Body of pancreas (tissue), 4 donors: ENCODE data around the gene SLC25A21. TPM values are rescaled to one million over a fixed set of nuclear protein-coding genes. Genes with fewer than 3 reads are reported as not detected.
"Not testable (repeated sequence)": the region's sequence is repeated elsewhere in the genome, so short reads cannot be mapped to it uniquely, and the experiment has no call there.

Experiments
- ATAC-seq: fragments of 150-250 bp; one replicate; pipeline ENCODE4 v1.9.1; 2016
- DNase-seq, 4 donors: peaks; one replicate each; pipeline ENCODE4 v3.0.0-alpha.2; 2019
- H3K27ac ChIP-seq, 4 donors: fragments of 200-600 bp; sonication (generic); 1 replicate in 3 of 4; 2 replicates in 1 of 4; pipeline versions ENCODE4 v1.5.1 to v1.6.1; 2016 to 2019; ENCODE audit warnings: mild to moderate bottlenecking in 1 of 4, mixed read lengths in 1 of 4, moderate library complexity in 1 of 4
- H3K27me3 ChIP-seq, 2 donors: fragments of 200-600 bp; sonication (generic); one replicate each; pipeline ENCODE4 v1.6.0; 2016; ENCODE audit warnings: mild to moderate bottlenecking in 1 of 2
- H3K36me3 ChIP-seq, 2 donors: fragments of 200-600 bp; sonication (generic); replicated peaks in 1 of 2; 2 replicates each; pipeline ENCODE4 v1.5.1; 2016; ENCODE audit warnings: low read depth in 2 of 2; ENCODE audit not compliant: insufficient read depth in 1 of 2
- H3K4me1 ChIP-seq: fragments of 200-600 bp; sonication (generic); one replicate; pipeline ENCODE4 v1.6.0; 2016
- H3K4me3 ChIP-seq, 2 donors: fragments of 200-600 bp; sonication (generic); 1 replicate in 1 of 2; 2 replicates in 1 of 2; pipeline ENCODE4 v1.5.1; 2016 to 2019
- H3K9me3 ChIP-seq, 3 donors: fragments of 200-600 bp; sonication (generic); 1 replicate in 2 of 3; 2 replicates in 1 of 3; pipeline ENCODE4 v1.5.1; 2016
- POLR2A ChIP-seq, 3 donors: fragments of 450-650 bp; IDR thresholded peaks; one replicate each; pipeline ENCODE4 v1.6.1; 2016; ENCODE audit warnings: antibody characterized with exemption in 3 of 3, mild to moderate bottlenecking in 2 of 3
- WGBS, 2 donors: methylation state at CpG; one replicate each; pipeline ENCODE4 v1.1.5; 2017; 5-methylcytosine and 5-hydroxymethylcytosine counted together
- intact Hi-C: fragments of 100-400 bp; cut with DNase I; formaldehyde crosslinking; loops from one replicate; pipeline ENCODE4 v1.15.1; 2023
- total RNA-seq, 2 donors: library from RNA; depleted of rRNA; stranded (reverse); fragments of >200 nt; gene quantifications; one replicate each; pipeline ENCODE4 v1.1.0, GENCODE V29; 2016
- TF ChIP-seq, protein P1 (sequence below), 7 experiments: fragments of 450-650 bp in 4 of 7; fragments of 200-600 bp in 3 of 7; sonication (generic) in 3 of 7; IDR thresholded peaks; one replicate each; pipeline ENCODE4 v1.5.1; 2016 to 2019; ENCODE audit warnings: antibody characterized with exemption in 7 of 7

The SLC25A21 gene
- total RNA-seq, 2 donors from 2014 or later, result not detected

DNA sequence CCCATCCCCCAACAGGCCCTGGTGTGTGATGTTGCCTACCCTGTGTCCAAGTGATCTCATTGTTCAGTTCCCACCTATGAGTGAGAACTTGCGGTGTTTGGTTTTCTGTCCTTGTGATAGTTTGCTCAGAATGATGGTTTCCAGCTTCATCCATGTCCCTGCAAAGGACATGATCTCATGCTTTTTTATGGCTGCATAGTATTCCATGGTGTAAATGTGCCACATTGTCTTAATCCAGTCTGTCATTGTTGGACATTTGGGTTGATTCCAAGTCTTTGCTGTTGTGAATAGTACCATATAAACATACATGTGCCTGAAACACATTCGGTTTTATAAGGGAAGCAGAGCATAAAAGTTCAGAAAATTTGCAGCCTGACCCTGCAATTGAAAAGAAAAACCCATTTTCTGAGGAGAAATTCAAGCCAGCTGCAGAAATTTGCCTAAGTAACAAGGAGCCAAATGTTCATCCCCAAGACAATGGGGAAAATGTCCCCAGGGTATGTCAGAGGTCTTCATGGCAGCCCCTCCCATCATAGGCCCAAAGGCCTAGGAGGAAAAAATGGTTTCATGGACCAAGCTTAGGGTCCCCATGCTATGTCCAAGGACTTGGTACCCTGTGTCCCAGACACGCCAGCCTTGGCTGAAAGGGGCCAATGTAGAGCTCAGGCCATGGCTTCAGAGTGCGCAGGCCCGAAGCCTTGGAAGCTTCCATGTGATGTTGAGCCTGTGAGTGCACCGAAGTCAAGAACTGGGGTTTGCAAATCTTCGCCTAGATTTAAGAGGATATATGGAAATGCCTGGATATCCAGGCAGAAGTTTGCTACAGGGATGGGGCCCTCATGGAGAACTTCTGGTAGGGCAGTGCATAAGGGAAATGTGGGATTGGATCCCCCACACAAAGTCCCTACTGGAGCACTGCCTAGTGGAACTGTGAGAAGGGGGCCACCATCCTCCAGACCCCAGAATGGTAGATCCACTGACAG lies 33.5 kb upstream of the SLC25A21 start:
- Histone ChIP-seq H3K9me3 (peaks cover 0 to 14% (median 0%) of the 10 kb centered on the region in 3 donors), H3K4me1 (peaks cover 12% of the 10 kb centered on the region)
- ATAC-seq, H3K27ac ChIP-seq, H3K27me3 ChIP-seq, DNase-seq, H3K4me3 ChIP-seq, intact Hi-C loops, H3K36me3 ChIP-seq: not testable (repeated sequence)
- WGBS, 2 donors, result 92 to 96% methylated on average over 6 to 7 of the region's 7 CpGs

DNA sequence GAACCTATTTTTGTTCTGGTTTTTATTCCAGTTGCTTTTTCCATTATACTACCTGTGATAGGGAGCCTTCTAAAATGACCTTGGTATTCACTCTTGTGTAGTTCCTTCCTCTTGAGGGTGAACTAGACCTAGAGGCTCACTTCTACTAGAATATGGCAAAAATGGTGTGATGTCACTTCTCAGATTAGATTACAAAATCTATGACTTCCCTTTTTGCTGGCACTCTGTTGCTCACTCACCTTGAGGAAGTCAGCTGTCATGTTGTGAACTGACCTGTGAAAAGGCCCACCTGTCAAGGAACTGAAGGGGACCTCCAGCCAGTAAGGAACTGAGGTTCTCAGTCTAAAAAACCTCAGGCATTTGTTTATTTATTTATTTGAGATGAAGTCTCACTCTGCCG lies 31.0 kb upstream of the SLC25A21 start:
- H3K27me3 ChIP-seq, result no peaks in the 10 kb centered on the region
- peaks cover 0 to 14% (median 0%) of the 10 kb centered on the region in 3 donors for H3K9me3 ChIP-seq
- TF ChIP-seq, protein P1, sequence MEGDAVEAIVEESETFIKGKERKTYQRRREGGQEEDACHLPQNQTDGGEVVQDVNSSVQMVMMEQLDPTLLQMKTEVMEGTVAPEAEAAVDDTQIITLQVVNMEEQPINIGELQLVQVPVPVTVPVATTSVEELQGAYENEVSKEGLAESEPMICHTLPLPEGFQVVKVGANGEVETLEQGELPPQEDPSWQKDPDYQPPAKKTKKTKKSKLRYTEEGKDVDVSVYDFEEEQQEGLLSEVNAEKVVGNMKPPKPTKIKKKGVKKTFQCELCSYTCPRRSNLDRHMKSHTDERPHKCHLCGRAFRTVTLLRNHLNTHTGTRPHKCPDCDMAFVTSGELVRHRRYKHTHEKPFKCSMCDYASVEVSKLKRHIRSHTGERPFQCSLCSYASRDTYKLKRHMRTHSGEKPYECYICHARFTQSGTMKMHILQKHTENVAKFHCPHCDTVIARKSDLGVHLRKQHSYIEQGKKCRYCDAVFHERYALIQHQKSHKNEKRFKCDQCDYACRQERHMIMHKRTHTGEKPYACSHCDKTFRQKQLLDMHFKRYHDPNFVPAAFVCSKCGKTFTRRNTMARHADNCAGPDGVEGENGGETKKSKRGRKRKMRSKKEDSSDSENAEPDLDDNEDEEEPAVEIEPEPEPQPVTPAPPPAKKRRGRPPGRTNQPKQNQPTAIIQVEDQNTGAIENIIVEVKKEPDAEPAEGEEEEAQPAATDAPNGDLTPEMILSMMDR (IDR thresholded peaks at IDR 0.05), result no peak
- no peak for TF ChIP-seq POLR2A (IDR thresholded peaks at IDR 0.05)
- intact Hi-C loops, result no loop called here
- H3K4me1 ChIP-seq, result peaks cover 19% of the 10 kb centered on the region
- H3K27ac ChIP-seq, result no peak overlapping the region
- WGBS, 2 donors, result 31 to 50% methylated on average over 1 of the region's 1 CpG
- H3K4me3 ChIP-seq, result no peak overlapping the region
- no peaks in the 10 kb centered on the region for H3K36me3 ChIP-seq
- peak; percentile 56 for ATAC-seq
- DNase-seq, result peak in 2 of 4 donors; percentile 13 to 16

DNA sequence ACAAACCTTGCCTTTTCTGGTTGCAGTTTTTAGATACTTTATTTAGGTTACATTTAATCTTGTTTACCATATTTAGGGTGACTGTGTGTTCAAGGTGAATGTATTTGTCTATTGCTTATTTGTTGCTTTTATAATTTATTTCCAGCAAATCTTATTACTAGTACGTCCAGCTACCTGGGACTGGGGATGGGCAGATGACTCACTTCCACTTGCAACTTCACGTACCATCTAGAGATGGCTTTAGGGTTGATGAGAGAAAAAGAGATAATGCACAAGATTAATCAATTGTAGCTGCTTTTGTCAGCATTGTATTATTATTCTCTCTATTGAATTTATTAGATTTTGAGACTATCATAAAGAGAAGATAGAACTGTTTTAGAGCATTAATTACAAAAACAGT lies 30.4 kb upstream of the SLC25A21 start:
- WGBS, 2 donors, result 85 to 88% methylated on average over 2 of the region's 2 CpGs
- no peak overlapping the region for H3K4me3 ChIP-seq
- intact Hi-C loops, result no loop called here
- ATAC-seq (no peak), DNase-seq (no peak)
- no peak overlapping the region for H3K27ac ChIP-seq
- H3K36me3 ChIP-seq, result no peaks in the 10 kb centered on the region
- H3K27me3 ChIP-seq, result no peaks in the 10 kb centered on the region
- TF ChIP-seq, protein P1 (IDR thresholded peaks at IDR 0.05), result no peak
- no peak for TF ChIP-seq POLR2A (IDR thresholded peaks at IDR 0.05)
- H3K4me1 ChIP-seq, result peaks cover 20% of the 10 kb centered on the region
- H3K9me3 ChIP-seq, result peaks cover 0 to 14% (median 0%) of the 10 kb centered on the region in 3 donors

DNA sequence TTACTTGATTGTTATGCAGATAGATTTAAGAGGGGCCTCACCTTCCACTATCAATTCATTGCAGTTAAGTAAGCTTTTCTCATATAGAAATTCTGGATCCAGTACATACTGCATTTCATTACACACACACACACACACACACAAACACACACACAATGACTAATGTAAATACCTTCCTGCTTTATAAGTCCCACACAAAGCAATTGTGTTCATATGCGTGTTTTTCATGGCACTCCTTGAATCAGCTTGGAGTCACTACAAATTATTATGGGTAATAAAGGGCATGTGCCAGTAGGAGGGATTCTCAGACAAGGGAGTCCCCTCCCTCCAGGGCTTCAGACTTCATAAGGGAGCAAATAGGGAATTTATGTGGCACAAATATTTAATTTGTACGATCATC lies 29.9 kb upstream of the SLC25A21 start:
- peaks cover 20% of the 10 kb centered on the region for H3K4me1 ChIP-seq
- intact Hi-C loops, result no loop called here
- 87 to 96% methylated on average over 2 of the region's 2 CpGs for WGBS, 2 donors
- H3K27me3 ChIP-seq, result no peaks in the 10 kb centered on the region
- DNase-seq (no peak), ATAC-seq (no peak)
- TF ChIP-seq, protein P1 (IDR thresholded peaks at IDR 0.05), result no peak
- H3K27ac ChIP-seq, result no peak overlapping the region
- H3K36me3 ChIP-seq, result no peaks in the 10 kb centered on the region
- no peak overlapping the region for H3K4me3 ChIP-seq
- peaks cover 0 to 14% (median 0%) of the 10 kb centered on the region in 3 donors for H3K9me3 ChIP-seq

DNA sequence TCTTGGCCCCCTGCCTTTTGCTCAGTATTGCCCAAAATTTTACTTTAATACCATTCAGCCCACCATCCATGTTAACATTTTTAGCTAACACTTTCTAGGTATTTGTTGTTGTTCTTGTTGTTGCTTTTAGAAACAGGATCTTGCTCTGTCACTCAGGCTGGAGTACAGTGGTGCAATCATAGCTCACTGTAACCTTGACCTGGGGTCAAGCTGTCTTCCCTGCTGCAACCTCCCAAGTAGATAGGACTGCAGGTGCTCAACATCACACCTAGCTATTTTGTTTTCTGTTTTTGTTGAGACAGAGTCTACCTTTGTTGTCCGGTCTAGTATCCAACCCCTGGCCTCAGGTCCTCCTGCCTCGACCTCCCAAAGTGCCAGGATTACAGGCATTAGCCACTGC lies 29.3 kb upstream of the SLC25A21 start:
- Histone ChIP-seq H3K9me3 (peaks cover 0 to 10% (median 0%) of the 10 kb centered on the region in 3 donors), H3K4me3 (no peak overlapping the region), H3K4me1 (peaks cover 24% of the 10 kb centered on the region), H3K27ac (no peak overlapping the region), H3K36me3 (no peaks in the 10 kb centered on the region), H3K27me3 (no peaks in the 10 kb centered on the region)
- no peak for TF ChIP-seq POLR2A (IDR thresholded peaks at IDR 0.05)
- TF ChIP-seq, protein P1 (IDR thresholded peaks at IDR 0.05), result no peak
- intact Hi-C loops, result no loop called here
- DNase-seq, result no peak
- WGBS, 2 donors, result 90 to 95% methylated on average over 2 of the region's 2 CpGs
- no peak for ATAC-seq
